ENCODE measurements around the gene CCDC71.

CCDC71 gene

GRCh38 chr3:49158792-49159191 lies 7.3 kb downstream of the CCDC71 start:
- no peak for TF ChIP-seq SIN3A (IDR thresholded peaks at IDR 0.05; ENCODE audit: borderline replicate concordance, insufficient read depth, low read length)
- no peak for TF ChIP-seq POLR2AphosphoS5 (IDR thresholded peaks at IDR 0.05; ENCODE audit: low read depth, low read length)
- no peak for TF ChIP-seq FOXP2 (optimal IDR thresholded peaks at IDR 0.05; ENCODE audit: borderline replicate concordance, extremely low read depth, extremely low read length, insufficient read depth)
- no peak for TF ChIP-seq TAF1 (IDR thresholded peaks at IDR 0.05; ENCODE audit: borderline replicate concordance, insufficient read depth, low read length)
- TF ChIP-seq, protein P1, sequence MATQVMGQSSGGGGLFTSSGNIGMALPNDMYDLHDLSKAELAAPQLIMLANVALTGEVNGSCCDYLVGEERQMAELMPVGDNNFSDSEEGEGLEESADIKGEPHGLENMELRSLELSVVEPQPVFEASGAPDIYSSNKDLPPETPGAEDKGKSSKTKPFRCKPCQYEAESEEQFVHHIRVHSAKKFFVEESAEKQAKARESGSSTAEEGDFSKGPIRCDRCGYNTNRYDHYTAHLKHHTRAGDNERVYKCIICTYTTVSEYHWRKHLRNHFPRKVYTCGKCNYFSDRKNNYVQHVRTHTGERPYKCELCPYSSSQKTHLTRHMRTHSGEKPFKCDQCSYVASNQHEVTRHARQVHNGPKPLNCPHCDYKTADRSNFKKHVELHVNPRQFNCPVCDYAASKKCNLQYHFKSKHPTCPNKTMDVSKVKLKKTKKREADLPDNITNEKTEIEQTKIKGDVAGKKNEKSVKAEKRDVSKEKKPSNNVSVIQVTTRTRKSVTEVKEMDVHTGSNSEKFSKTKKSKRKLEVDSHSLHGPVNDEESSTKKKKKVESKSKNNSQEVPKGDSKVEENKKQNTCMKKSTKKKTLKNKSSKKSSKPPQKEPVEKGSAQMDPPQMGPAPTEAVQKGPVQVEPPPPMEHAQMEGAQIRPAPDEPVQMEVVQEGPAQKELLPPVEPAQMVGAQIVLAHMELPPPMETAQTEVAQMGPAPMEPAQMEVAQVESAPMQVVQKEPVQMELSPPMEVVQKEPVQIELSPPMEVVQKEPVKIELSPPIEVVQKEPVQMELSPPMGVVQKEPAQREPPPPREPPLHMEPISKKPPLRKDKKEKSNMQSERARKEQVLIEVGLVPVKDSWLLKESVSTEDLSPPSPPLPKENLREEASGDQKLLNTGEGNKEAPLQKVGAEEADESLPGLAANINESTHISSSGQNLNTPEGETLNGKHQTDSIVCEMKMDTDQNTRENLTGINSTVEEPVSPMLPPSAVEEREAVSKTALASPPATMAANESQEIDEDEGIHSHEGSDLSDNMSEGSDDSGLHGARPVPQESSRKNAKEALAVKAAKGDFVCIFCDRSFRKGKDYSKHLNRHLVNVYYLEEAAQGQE (IDR thresholded peaks at IDR 0.05; ENCODE audit: insufficient read depth in 1 of 2, low read depth in 2 of 2, low read length in 2 of 2): no peak

DNA sequence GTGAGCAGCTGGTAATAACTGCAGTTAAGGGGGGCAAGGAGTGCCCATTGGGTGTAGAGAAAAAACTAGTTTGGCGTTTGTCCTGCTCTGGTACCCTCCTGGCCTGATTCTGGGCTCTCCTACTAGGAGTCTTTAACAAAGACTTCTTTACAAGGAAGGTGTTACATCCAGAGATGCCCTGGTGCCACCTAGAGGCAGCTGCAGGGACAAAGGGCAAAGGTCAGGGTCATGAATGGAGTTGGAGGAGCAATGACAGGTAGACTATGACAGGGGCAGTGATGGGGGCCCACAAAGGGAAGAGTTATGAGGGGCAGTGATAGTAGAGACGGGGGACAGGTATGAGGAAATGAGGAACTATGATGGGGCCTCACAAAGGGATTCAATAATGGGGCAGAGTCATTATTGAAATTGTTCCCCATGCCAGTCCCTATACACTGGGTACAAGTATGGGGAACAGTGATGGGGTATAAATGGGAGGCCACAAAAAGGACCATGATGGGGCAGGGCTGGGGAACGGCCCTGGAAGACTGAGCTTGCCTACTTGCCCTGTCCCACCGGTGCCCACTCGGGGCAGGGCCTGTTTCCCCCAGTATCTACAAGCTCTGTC lies 7.9 kb downstream of the CCDC71 start:
- no peak for TF ChIP-seq SIN3A (IDR thresholded peaks at IDR 0.05; ENCODE audit: borderline replicate concordance, insufficient read depth, low read length)
- no peak for TF ChIP-seq FOXP2 (optimal IDR thresholded peaks at IDR 0.05; ENCODE audit: borderline replicate concordance, extremely low read depth, extremely low read length, insufficient read depth)
- TF ChIP-seq, protein P1 (IDR thresholded peaks at IDR 0.05; ENCODE audit: insufficient read depth in 1 of 2, low read depth in 2 of 2, low read length in 2 of 2): no peak
- no peak for TF ChIP-seq POLR2AphosphoS5 (IDR thresholded peaks at IDR 0.05; ENCODE audit: low read depth, low read length)
- no peak for TF ChIP-seq TAF1 (IDR thresholded peaks at IDR 0.05; ENCODE audit: borderline replicate concordance, insufficient read depth, low read length)

DNA sequence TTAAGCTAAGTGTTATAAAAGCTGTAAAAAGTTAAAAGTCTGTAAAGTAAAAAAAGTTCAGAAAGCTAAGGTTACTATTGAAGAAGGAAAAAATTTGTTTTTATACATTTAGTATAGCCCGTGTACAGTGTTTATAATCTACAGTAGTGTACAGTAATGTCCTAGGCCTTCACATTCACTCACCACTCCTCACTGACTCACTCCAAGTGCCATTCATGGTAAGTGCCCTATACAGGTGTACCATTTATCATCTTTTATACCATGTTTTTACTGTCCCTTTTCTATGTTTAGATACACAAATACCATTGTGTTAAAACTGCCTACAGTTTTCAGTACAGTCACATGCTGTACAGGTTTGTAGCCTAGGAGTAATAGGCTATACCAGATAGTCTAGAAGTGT lies 8.8 kb downstream of the CCDC71 start:
- TF ChIP-seq FOXP2 (optimal IDR thresholded peaks at IDR 0.05; ENCODE audit: borderline replicate concordance, extremely low read depth, extremely low read length, insufficient read depth) (no peak), POLR2AphosphoS5 (IDR thresholded peaks at IDR 0.05; ENCODE audit: low read depth, low read length) (no peak), TAF1 (IDR thresholded peaks at IDR 0.05; ENCODE audit: borderline replicate concordance, insufficient read depth, low read length) (no peak), SIN3A (IDR thresholded peaks at IDR 0.05; ENCODE audit: borderline replicate concordance, insufficient read depth, low read length) (no peak)
- TF ChIP-seq, protein P1 (IDR thresholded peaks at IDR 0.05; ENCODE audit: insufficient read depth in 1 of 2, low read depth in 2 of 2, low read length in 2 of 2): no peak

DNA sequence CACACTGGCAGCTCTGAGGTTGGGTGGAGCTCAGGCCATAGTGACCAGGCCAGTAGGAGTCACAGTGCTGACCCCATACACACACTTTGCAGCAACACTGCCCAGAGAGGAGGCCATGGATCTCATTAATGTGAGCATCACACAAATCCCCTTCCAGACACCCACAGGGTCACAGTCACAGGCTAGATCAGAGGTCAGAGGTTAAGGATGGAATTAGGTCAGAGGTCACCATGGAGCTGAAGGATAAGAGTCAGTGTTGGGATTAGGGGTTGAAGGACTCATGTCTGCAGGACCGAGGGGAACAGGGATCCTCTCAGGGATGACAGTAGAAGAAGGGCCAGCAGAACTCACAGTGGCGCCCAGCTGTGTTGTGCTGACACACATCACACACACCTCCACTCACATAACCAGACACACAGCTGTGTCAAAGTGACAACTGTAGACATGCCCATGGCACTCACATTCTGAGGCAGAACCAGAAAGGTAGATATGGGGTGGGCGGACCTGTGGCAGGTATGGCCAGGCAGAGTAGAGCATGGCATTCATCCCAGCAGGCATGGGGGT lies 12.7 kb downstream of the CCDC71 start:
- TF ChIP-seq FOXP2 (optimal IDR thresholded peaks at IDR 0.05; ENCODE audit: borderline replicate concordance, extremely low read depth, extremely low read length, insufficient read depth): no peak
- no peak for TF ChIP-seq TAF1 (IDR thresholded peaks at IDR 0.05; ENCODE audit: borderline replicate concordance, insufficient read depth, low read length)
- TF ChIP-seq SIN3A (IDR thresholded peaks at IDR 0.05; ENCODE audit: borderline replicate concordance, insufficient read depth, low read length): no peak
- TF ChIP-seq POLR2AphosphoS5 (IDR thresholded peaks at IDR 0.05; ENCODE audit: low read depth, low read length): no peak
- TF ChIP-seq, protein P1 (IDR thresholded peaks at IDR 0.05; ENCODE audit: insufficient read depth in 1 of 2, low read depth in 2 of 2, low read length in 2 of 2): no peak

Measured in PFSK-1 (cell line).